B cell (primary cell): ENCODE data around the gene ARHGEF10L. TPM values are rescaled to one million over a fixed set of nuclear protein-coding genes. Genes with fewer than 3 reads are reported as not detected.

ENCODE experiments used
- ATAC-seq: fragments of 200-7000 bp; cut with Tn5 transposase; one replicate; pipeline ENCODE4 v1.10.0; 2021; ENCODE audit warnings: low read depth, mild to moderate bottlenecking, moderate number of reproducible peaks, moderate library complexity
- CTCF ChIA-PET: fragments of 350-600 bp; sonication (Branson Sonifier 250); formaldehyde crosslinking; loops from one replicate; lab custom pipeline; 2021; ENCODE audit warnings: antibody characterized with exemption, inconsistent platforms; lab: Charles Lee
- POLR2A ChIA-PET: fragments of 350-600 bp; sonication (Branson Sonifier 250); formaldehyde crosslinking; loops from one replicate; lab custom pipeline; 2021; ENCODE audit warnings: antibody characterized with exemption; lab: Charles Lee
- DNase-seq: peaks from one replicate; pipeline ENCODE4 v3.0.0; 2013
- H2AFZ ChIP-seq: 2 replicates; pipeline ENCODE4 v1.6.1; 2012; ENCODE audit warnings: mild to moderate bottlenecking, low read depth, low read length; ENCODE audit not compliant: insufficient read depth, poor library complexity, severe bottlenecking
- H3K27ac ChIP-seq, 2 donors: 1 replicate in 1 of 2; 2 replicates in 1 of 2; pipeline ENCODE4 v1.5.1; 2012 to 2013; ENCODE audit warnings: low read length in 2 of 2, mild to moderate bottlenecking in 2 of 2, moderate library complexity in 1 of 2
- H3K27me3 ChIP-seq, 4 experiments: fragments of 200-600 bp in 1 of 4; sonication (generic) in 1 of 4; replicated peaks in 1 of 4; 1 replicate in 2 of 4; 2 replicates in 2 of 4; pipeline versions ENCODE4 v1.6.1 to v1.7.0; 2013 to 2016; ENCODE audit warnings: low read length in 3 of 4, mild to moderate bottlenecking in 2 of 4, mixed read lengths in 1 of 4, moderate library complexity in 1 of 4; ENCODE audit not compliant: insufficient read depth in 4 of 4, control insufficient read depth in 3 of 4; ENCODE audit errors: control extremely low read depth in 1 of 4
- H3K36me3 ChIP-seq, 2 experiments: replicated peaks in 1 of 2; 1 replicate in 1 of 2; 2 replicates in 1 of 2; pipeline versions ENCODE4 v1.6.1 to v1.7.1; 2013; ENCODE audit warnings: low read length in 1 of 2; ENCODE audit not compliant: insufficient read depth in 2 of 2, control insufficient read depth in 1 of 2; ENCODE audit errors: control extremely low read depth in 1 of 2, extremely low read depth in 1 of 2
- H3K4me1 ChIP-seq, 2 donors: fragments of 200-600 bp in 1 of 2; sonication (generic) in 1 of 2; 1 replicate in 1 of 2; 2 replicates in 1 of 2; pipeline versions ENCODE4 v1.5.1 to v1.6.1; 2013 to 2017; ENCODE audit warnings: low read length in 2 of 2; ENCODE audit not compliant: control insufficient read depth in 2 of 2, insufficient read depth in 2 of 2
- H3K4me2 ChIP-seq: replicated peaks from 2 replicates; pipeline ENCODE3; 2012; ENCODE audit warnings: mild to moderate bottlenecking, low read depth, low read length; ENCODE audit not compliant: poor library complexity, severe bottlenecking
- H3K4me3 ChIP-seq, 5 experiments: fragments of 200-600 bp in 1 of 5; sonication (generic) in 1 of 5; 1 replicate in 3 of 5; 2 replicates in 2 of 5; pipeline versions ENCODE4 v1.5.1 to v1.7.0; 2011 to 2016; ENCODE audit warnings: low read length in 4 of 5, mild to moderate bottlenecking in 4 of 5, low read depth in 2 of 5, control low read depth in 1 of 5, moderate library complexity in 1 of 5; ENCODE audit not compliant: insufficient read depth in 1 of 5; ENCODE audit errors: control extremely low read depth in 1 of 5, extremely low read depth in 1 of 5
- H3K79me2 ChIP-seq: fragments of 200-600 bp; sonication (generic); one replicate; pipeline ENCODE4 v1.6.0; 2016; ENCODE audit warnings: low read length; ENCODE audit not compliant: control insufficient read depth, insufficient read depth
- H3K9ac ChIP-seq: fragments of 200-600 bp; sonication (generic); 2 replicates; pipeline ENCODE4 v1.6.1; 2017; ENCODE audit warnings: mild to moderate bottlenecking, low read length, moderate library complexity
- H3K9me3 ChIP-seq, 3 donors: one replicate each; pipeline versions ENCODE4 v1.6.1 to v1.7.1; 2013; ENCODE audit warnings: low read length in 2 of 3; ENCODE audit not compliant: control insufficient read depth in 2 of 3, insufficient read depth in 1 of 3; ENCODE audit errors: control extremely low read depth in 1 of 3
- H4K20me1 ChIP-seq: 2 replicates; pipeline ENCODE4 v1.6.0; 2012; ENCODE audit warnings: mild to moderate bottlenecking, low read length; ENCODE audit not compliant: insufficient read depth, control insufficient read depth, poor library complexity, severe bottlenecking
- H3K27ac Mint-ChIP-seq: one replicate; pipeline ENCODE4 v1.8.0; 2021; ENCODE audit warnings: mixed read lengths
- H3K27me3 Mint-ChIP-seq: one replicate; pipeline ENCODE4 v1.8.0; 2021; ENCODE audit warnings: mixed read lengths
- H3K4me1 Mint-ChIP-seq: one replicate; pipeline ENCODE4 v1.8.0; 2021; ENCODE audit warnings: mixed read lengths
- H3K4me3 Mint-ChIP-seq: one replicate; pipeline ENCODE4 v1.8.0; 2021; ENCODE audit warnings: mixed read lengths
- H3K9me3 Mint-ChIP-seq: one replicate; pipeline ENCODE4 v1.8.0; 2022; ENCODE audit warnings: mixed read lengths; ENCODE audit not compliant: insufficient read depth
- EZH2 ChIP-seq: IDR thresholded peaks from 2 replicates; pipeline ENCODE4 v1.6.1; 2012; ENCODE audit warnings: borderline replicate concordance, low read depth, mild to moderate bottlenecking, moderate library complexity, low read length; ENCODE audit not compliant: insufficient read depth, poor library complexity, severe bottlenecking
- WGBS: methylation state at CpG from one replicate; pipeline ENCODE4 v1.1.5; 2013; ENCODE audit warnings: missing lambda C conversion rate; ENCODE audit not compliant: insufficient coverage; 5-methylcytosine and 5-hydroxymethylcytosine counted together
- intact Hi-C: fragments of 100-400 bp; cut with micrococcal nuclease; formaldehyde crosslinking; loops from one replicate; pipeline ENCODE4 v1.10.0; 2022
- polyA plus RNA-seq: library from polyadenylated mRNA; depleted of rRNA; stranded (reverse); fragments of >200 nt; gene quantifications from 2 replicates; pipeline ENCODE4 v1.2.3, GENCODE V29; 2012
- total RNA-seq, 2 donors: library from RNA; stranded (reverse); fragments of 120-200 nt in 1 of 2; gene quantifications; 1 replicate in 1 of 2; 2 replicates in 1 of 2; pipeline versions ENCODE4 v1.2.3 to v1.2.4, GENCODE V29; 2013 to 2022
- TF ChIP-seq, protein P1 (sequence below): fragments of 200-600 bp; IDR thresholded peaks from one replicate; pipeline ENCODE4 v1.8.0; 2022; ENCODE audit warnings: antibody characterized with exemption, mild to moderate bottlenecking

The ARHGEF10L gene
- total and polyA plus RNA-seq, 2 donors (not counting 1 experiment from before 2014, with no cell fraction given): 2.0 to 4.9 TPM

DNA sequence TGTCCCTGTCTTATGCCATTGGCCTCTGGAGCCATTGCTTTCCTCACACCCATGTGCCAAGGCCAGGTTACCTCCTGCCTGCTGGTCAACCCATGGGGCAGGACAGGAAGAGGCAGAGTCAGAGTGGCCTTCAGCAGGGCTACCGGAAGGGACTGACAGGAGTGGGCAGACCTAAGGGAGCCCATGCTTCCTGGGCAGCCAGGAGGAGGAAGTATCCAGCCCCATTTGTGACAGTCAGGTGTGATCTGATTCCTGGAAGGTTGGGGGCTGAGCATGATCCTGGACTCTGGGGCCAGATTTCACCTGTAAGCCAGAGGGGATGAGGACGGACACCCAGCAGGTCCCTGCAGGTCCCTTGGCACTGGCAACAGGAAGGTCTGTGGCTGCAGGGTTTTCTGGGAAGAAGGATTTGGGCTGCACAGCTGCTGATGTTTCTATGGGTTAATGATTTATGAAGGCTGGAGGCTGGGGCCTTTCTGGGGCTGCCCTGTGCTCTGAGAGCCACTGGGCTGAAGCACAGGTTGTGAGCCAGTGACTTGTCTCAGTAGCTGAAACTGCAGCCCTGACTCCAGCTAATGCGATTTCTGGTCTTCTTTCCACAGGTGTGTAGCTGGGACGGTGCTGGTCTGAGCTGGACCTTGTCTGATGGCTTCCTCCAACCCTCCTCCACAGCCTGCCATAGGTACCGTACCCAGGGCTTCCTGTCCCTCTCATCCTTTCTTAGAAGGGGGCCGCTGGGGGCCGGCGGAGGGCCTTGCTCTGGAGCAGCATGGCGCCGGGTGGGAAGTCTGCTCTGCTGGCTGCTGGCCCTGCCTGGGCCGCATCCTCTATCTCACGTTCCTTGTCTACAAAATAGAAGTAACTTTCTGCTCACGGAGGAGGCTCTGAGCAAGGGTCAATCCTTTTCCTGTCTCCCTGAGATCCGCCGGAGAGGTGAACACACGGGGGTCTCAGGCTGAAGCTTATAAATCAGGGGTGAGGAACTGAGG is 40.7 kb downstream of the ARHGEF10L start:
- Mint-ChIP-seq H3K27ac (no peak overlapping the region), H3K4me3 (no peak overlapping the region), H3K4me1 (no peaks in the 10 kb centered on the region), H3K27me3 (peaks cover 16% of the 10 kb centered on the region), H3K9me3 (no peaks in the 10 kb centered on the region)
- Histone ChIP-seq H3K4me3 (no peak overlapping the region), H2AFZ (no peak overlapping the region), H3K79me2 (no peaks in the 10 kb centered on the region), H3K36me3 (no peaks in the 10 kb centered on the region), H3K4me2 (no peak overlapping the region), H3K9ac (no peak overlapping the region), H3K4me1 (no peaks in the 10 kb centered on the region), H3K9me3 (no peaks in the 10 kb centered on the region), H4K20me1 (no peaks in the 10 kb centered on the region), H3K27me3 (no peaks in the 10 kb centered on the region), H3K27ac (no peak overlapping the region)
- POLR2A ChIA-PET: no interaction called here
- no peak for TF ChIP-seq EZH2
- TF ChIP-seq, protein P1, sequence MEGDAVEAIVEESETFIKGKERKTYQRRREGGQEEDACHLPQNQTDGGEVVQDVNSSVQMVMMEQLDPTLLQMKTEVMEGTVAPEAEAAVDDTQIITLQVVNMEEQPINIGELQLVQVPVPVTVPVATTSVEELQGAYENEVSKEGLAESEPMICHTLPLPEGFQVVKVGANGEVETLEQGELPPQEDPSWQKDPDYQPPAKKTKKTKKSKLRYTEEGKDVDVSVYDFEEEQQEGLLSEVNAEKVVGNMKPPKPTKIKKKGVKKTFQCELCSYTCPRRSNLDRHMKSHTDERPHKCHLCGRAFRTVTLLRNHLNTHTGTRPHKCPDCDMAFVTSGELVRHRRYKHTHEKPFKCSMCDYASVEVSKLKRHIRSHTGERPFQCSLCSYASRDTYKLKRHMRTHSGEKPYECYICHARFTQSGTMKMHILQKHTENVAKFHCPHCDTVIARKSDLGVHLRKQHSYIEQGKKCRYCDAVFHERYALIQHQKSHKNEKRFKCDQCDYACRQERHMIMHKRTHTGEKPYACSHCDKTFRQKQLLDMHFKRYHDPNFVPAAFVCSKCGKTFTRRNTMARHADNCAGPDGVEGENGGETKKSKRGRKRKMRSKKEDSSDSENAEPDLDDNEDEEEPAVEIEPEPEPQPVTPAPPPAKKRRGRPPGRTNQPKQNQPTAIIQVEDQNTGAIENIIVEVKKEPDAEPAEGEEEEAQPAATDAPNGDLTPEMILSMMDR: no peak
- 77% methylated on average over 16 of the region's 16 CpGs for WGBS
- intact Hi-C loops: no loop called here
- CTCF ChIA-PET: no interaction called here
- no peak for DNase-seq
- no peak for ATAC-seq
